Glutamatergic neuron (in vitro differentiated cells): ENCODE data around the gene HEXD. TPM values are rescaled to one million over a fixed set of nuclear protein-coding genes. Genes with fewer than 3 reads are reported as not detected.

Experiments used
- DNase-seq: peaks from one replicate; pipeline ENCODE4 v3.0.0; 2022
- H3K27ac Mint-ChIP-seq: one replicate; pipeline ENCODE4 v1.8.0; 2020; ENCODE audit warnings: mild to moderate bottlenecking, mixed read lengths, inconsistent platforms; ENCODE audit not compliant: unreplicated experiment
- H3K27me3 Mint-ChIP-seq: one replicate; pipeline ENCODE4 v1.8.0; 2020; ENCODE audit warnings: mild to moderate bottlenecking, moderate library complexity, mixed read lengths, inconsistent platforms; ENCODE audit not compliant: unreplicated experiment
- H3K36me3 Mint-ChIP-seq: one replicate; pipeline ENCODE4 v1.8.0; 2020; ENCODE audit warnings: mild to moderate bottlenecking, mixed read lengths, inconsistent platforms; ENCODE audit not compliant: unreplicated experiment
- H3K4me1 Mint-ChIP-seq: one replicate; pipeline ENCODE4 v1.8.0; 2020; ENCODE audit warnings: mild to moderate bottlenecking, low read depth, mixed read lengths, inconsistent platforms; ENCODE audit not compliant: unreplicated experiment
- H3K4me3 Mint-ChIP-seq: one replicate; pipeline ENCODE4 v1.8.0; 2020; ENCODE audit warnings: mild to moderate bottlenecking, mixed read lengths, inconsistent platforms; ENCODE audit not compliant: unreplicated experiment
- H3K9me3 Mint-ChIP-seq: one replicate; pipeline ENCODE4 v1.8.0; 2020; ENCODE audit warnings: mild to moderate bottlenecking, moderate library complexity, mixed read lengths, inconsistent platforms; ENCODE audit not compliant: unreplicated experiment
- total RNA-seq: library from RNA; stranded (reverse); fragmentation: NEBNext Ultra II Directional; extraction: Animal tissue kit (Norgen Biotek cat#: 25700); gene quantifications from one replicate; pipeline ENCODE4 v1.2.1, GENCODE V29; 2021; ENCODE audit not compliant: unreplicated experiment
- TF ChIP-seq, protein P1 (sequence below): fragments of 200-600 bp; sonication (generic); IDR thresholded peaks from one replicate; pipeline ENCODE4 v1.5.0; 2021; ENCODE audit not compliant: partially characterized antibody, unreplicated experiment

The HEXD gene
- total RNA-seq, 1 donor from 2014 or later, result 58.7 TPM

DNA sequence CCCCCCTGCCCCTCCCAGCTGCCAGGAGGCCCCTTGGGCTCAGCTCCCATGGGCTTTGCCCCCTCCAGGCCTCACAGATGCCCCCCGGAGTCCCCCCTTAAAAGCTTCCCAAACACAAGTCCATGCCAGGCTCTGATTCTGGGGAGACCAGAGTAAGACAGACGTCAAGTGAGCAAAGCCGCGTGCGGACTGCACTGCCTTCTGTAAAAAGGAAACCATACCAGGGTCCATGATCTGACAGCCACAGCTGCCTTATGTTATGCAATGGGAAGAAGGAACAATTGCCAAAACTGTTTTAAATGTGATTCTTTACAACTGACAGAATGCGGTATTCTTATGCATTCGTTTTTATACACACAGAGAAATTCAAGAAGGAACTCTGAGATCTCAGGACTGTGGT, 17.9 kb upstream of the HEXD start:
- TF ChIP-seq, protein P1, sequence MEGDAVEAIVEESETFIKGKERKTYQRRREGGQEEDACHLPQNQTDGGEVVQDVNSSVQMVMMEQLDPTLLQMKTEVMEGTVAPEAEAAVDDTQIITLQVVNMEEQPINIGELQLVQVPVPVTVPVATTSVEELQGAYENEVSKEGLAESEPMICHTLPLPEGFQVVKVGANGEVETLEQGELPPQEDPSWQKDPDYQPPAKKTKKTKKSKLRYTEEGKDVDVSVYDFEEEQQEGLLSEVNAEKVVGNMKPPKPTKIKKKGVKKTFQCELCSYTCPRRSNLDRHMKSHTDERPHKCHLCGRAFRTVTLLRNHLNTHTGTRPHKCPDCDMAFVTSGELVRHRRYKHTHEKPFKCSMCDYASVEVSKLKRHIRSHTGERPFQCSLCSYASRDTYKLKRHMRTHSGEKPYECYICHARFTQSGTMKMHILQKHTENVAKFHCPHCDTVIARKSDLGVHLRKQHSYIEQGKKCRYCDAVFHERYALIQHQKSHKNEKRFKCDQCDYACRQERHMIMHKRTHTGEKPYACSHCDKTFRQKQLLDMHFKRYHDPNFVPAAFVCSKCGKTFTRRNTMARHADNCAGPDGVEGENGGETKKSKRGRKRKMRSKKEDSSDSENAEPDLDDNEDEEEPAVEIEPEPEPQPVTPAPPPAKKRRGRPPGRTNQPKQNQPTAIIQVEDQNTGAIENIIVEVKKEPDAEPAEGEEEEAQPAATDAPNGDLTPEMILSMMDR, result no peak
- H3K4me3 Mint-ChIP-seq, result no peak overlapping the region
- no peak for DNase-seq
- peaks cover 18% of the 10 kb centered on the region for H3K4me1 Mint-ChIP-seq
- H3K36me3 Mint-ChIP-seq, result peaks cover 4% of the 10 kb centered on the region
- H3K27ac Mint-ChIP-seq, result peak overlapping the region; percentile 97
- peaks cover 5% of the 10 kb centered on the region for H3K27me3 Mint-ChIP-seq
- peaks cover 8% of the 10 kb centered on the region for H3K9me3 Mint-ChIP-seq

- no peak overlapping the region for H3K4me3 Mint-ChIP-seq
- no peak for DNase-seq
- H3K27ac Mint-ChIP-seq, result no peak overlapping the region
- TF ChIP-seq, protein P1, result no peak
- H3K9me3 Mint-ChIP-seq, result peaks cover 8% of the 10 kb centered on the region
- peaks cover 18% of the 10 kb centered on the region for H3K4me1 Mint-ChIP-seq
- peaks cover 4% of the 10 kb centered on the region for H3K36me3 Mint-ChIP-seq
- H3K27me3 Mint-ChIP-seq, result peaks cover 5% of the 10 kb centered on the region
These were observed 17.3 kb upstream of the HEXD start for GRCh38 chr17:82400830-82401229.

- no peak overlapping the region for H3K4me3 Mint-ChIP-seq
- H3K27me3 Mint-ChIP-seq, result peaks cover 5% of the 10 kb centered on the region
- no peaks in the 10 kb centered on the region for H3K36me3 Mint-ChIP-seq
- no peak overlapping the region for H3K27ac Mint-ChIP-seq
- peaks cover 6% of the 10 kb centered on the region for H3K9me3 Mint-ChIP-seq
- TF ChIP-seq, protein P1, result no peak
- peaks cover 17% of the 10 kb centered on the region for H3K4me1 Mint-ChIP-seq
- DNase-seq, result no peak
These were observed 15.3 kb upstream of the HEXD start for GRCh38 chr17:82402865-82403264.

GRCh38 chr17:82403662-82404660, 14.2 kb upstream of the HEXD start:
- no peak for DNase-seq
- H3K27me3 Mint-ChIP-seq, result peaks cover 3% of the 10 kb centered on the region
- TF ChIP-seq, protein P1, result no peak
- H3K4me1 Mint-ChIP-seq, result peaks cover 20% of the 10 kb centered on the region
- H3K4me3 Mint-ChIP-seq, result no peak overlapping the region
- peaks cover 6% of the 10 kb centered on the region for H3K9me3 Mint-ChIP-seq
- no peaks in the 10 kb centered on the region for H3K36me3 Mint-ChIP-seq
- H3K27ac Mint-ChIP-seq, result no peak overlapping the region

DNA sequence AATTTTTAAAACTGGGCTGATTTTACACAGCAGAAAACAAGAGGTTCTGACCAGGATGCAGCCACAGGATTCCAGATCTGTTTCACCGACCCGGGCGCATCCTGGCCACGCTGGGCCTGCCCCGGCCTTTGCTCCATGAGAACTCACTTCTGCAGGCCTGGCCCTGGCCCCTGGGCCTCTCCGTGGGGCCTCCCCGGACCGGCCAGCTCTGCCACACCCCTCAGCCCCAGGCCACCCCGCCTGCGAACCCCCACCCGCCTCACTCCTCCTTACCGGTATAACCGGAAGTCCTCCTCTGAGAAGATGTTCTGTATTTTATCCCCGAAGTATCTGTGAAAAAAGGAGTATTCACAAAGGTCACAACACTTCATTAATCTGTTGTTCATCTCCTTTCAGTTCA, 13.1 kb upstream of the HEXD start:
- TF ChIP-seq, protein P1, result no peak
- H3K27ac Mint-ChIP-seq, result no peak overlapping the region
- peaks cover 14% of the 10 kb centered on the region for H3K4me1 Mint-ChIP-seq
- H3K9me3 Mint-ChIP-seq, result peaks cover 2% of the 10 kb centered on the region
- peaks cover 1% of the 10 kb centered on the region for H3K27me3 Mint-ChIP-seq
- H3K36me3 Mint-ChIP-seq, result no peaks in the 10 kb centered on the region
- DNase-seq, result no peak
- H3K4me3 Mint-ChIP-seq, result no peak overlapping the region
